ENCODE measurements around the gene CASQ2. TPM values are rescaled to one million over a fixed set of nuclear protein-coding genes. Genes with fewer than 3 reads are reported as not detected.

Gene CASQ2
- total RNA-seq, 2 experiments from 2014 or later: not detected

DNA sequence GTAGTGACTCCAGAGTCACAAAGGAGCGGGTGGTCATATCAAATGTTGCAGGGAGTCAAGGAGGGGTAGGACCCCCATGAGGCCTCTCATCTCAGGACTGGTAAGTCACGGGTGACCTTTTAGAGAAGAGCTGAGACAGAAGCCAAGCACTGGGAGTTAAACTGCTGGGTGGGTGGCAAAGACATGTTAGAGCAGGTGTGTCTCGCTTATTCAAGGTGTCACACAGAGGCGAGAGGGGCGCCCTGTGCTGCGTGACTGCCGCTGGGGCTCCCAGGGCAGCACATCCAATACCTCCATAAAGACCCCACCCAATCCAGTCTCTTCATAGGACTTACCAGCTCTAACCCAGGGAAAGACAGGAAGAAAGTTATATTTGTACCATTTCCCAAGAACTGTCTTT, 15.2 kb downstream of the CASQ2 start:
- CTCF ChIA-PET: interaction anchor here (0.9 kb wide), 1 partner anchor 47 kb away, joined by 3 read pairs; no protein-coding TSS in a partner anchor
- Mint-ChIP-seq H3K9me3 (no peaks in the 10 kb centered on the region), H3K27me3 (ENCODE audit: low read depth) (peaks cover 9% of the 10 kb centered on the region), H3K4me1 (ENCODE audit: low read depth) (no peaks in the 10 kb centered on the region), H3K4me3 (no peak overlapping the region), H3K36me3 (ENCODE audit: low read depth) (no peaks in the 10 kb centered on the region), H3K27ac (no peak overlapping the region)
- intact Hi-C loops (cut with micrococcal nuclease): no loop called here
- no peak for DNase-seq

GRCh38 chr1:115748401-115749150, 19.9 kb downstream of the CASQ2 start:
- DNase-seq: no peak
- intact Hi-C loops (cut with micrococcal nuclease): no loop called here
- Mint-ChIP-seq H3K9me3 (no peaks in the 10 kb centered on the region), H3K4me3 (no peak overlapping the region), H3K27ac (no peak overlapping the region), H3K27me3 (ENCODE audit: low read depth) (peaks cover 14% of the 10 kb centered on the region), H3K4me1 (ENCODE audit: low read depth) (no peaks in the 10 kb centered on the region), H3K36me3 (ENCODE audit: low read depth) (no peaks in the 10 kb centered on the region)
- CTCF ChIA-PET: interaction anchor here (0.6 kb wide), 2 partner anchors 16 to 350 kb away, joined by 3 read pairs; no protein-coding TSS in a partner anchor

DNA sequence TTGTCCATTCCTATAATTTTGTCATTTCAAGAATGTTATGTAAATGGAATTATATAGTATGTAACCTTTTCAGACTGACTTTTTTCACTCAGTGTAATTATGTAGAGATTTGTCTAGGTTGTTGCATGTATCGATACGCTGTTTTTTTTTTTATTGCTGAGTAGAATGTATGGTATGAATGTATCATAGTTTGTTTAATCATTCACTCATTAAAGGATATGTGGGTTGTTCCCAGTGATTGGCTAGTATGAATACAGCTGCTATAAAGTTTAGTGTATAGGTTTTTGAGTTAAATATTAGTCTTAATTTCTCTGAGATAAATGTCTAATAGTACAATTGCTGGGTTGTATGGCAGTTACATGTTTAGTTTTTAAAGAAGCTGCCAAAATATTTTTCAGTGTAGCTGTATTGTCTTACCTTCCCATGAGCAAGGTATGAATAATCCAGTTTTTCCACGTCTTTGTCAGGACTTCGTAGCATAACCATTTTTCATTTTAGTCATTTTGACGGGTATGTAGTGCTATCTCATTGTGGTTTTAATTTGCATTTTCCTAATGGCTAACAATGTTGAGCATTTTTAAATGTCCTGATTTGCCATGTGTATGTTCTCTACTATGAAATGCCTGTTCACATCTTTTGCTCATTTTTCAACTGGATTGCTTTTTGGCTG, 22.4 kb downstream of the CASQ2 start:
- H3K27me3 Mint-ChIP-seq (ENCODE audit: low read depth): peaks cover 12% of the 10 kb centered on the region
- H3K9me3 Mint-ChIP-seq: no peaks in the 10 kb centered on the region
- intact Hi-C loops (cut with micrococcal nuclease): no loop called here
- no peak for DNase-seq
- no peak overlapping the region for H3K4me3 Mint-ChIP-seq
- no peak overlapping the region for H3K27ac Mint-ChIP-seq
- CTCF ChIA-PET: no interaction called here
- no peaks in the 10 kb centered on the region for H3K36me3 Mint-ChIP-seq (ENCODE audit: low read depth)
- no peaks in the 10 kb centered on the region for H3K4me1 Mint-ChIP-seq (ENCODE audit: low read depth)

DNA sequence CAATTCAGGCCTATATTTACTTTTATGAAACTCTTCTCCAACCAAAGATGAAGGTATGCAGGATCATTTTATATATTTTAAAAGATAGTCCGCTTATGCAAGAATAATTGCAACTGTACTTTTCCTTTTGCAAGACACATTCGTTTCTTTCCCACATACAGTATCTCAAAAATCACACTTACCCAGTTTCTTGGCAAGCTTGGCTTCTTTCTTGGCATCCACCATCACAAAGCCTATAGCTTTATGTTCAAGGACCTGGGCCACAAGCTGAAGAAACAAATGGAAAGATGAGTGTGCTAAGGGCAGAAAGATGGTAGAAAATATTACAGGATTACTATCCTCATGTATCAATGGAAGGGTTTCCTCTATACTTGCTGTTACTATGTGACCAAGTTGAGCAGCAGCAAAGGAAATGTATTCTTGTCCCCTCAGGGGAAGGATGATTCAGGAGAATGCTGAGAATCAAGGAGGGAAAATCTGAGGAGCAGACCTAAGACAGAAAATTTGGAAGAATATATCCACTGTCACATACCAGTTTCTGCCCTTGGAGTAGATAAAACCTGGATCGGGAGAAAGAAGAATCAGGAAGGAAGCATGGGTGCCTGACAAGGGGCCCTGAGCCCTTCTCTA, 23.8 kb downstream of the CASQ2 start:
- Mint-ChIP-seq H3K27me3 (ENCODE audit: low read depth) (peaks cover 9% of the 10 kb centered on the region), H3K9me3 (no peaks in the 10 kb centered on the region), H3K4me1 (ENCODE audit: low read depth) (no peaks in the 10 kb centered on the region), H3K27ac (no peak overlapping the region), H3K4me3 (no peak overlapping the region), H3K36me3 (ENCODE audit: low read depth) (no peaks in the 10 kb centered on the region)
- DNase-seq: no peak
- intact Hi-C loops (cut with micrococcal nuclease): no loop called here
- CTCF ChIA-PET: no interaction called here

- Mint-ChIP-seq H3K36me3 (ENCODE audit: low read depth) (no peaks in the 10 kb centered on the region), H3K4me1 (ENCODE audit: low read depth) (no peaks in the 10 kb centered on the region), H3K9me3 (no peaks in the 10 kb centered on the region), H3K27ac (no peak overlapping the region), H3K27me3 (ENCODE audit: low read depth) (no peaks in the 10 kb centered on the region), H3K4me3 (no peak overlapping the region)
- DNase-seq: no peak
- intact Hi-C loops (cut with micrococcal nuclease): no loop called here
- CTCF ChIA-PET: no interaction called here
Observed at GRCh38 chr1:115740811-115741210, 27.7 kb downstream of the CASQ2 start.

- Mint-ChIP-seq H3K4me3 (no peak overlapping the region), H3K27me3 (ENCODE audit: low read depth) (no peaks in the 10 kb centered on the region), H3K4me1 (ENCODE audit: low read depth) (no peaks in the 10 kb centered on the region), H3K9me3 (no peaks in the 10 kb centered on the region), H3K36me3 (ENCODE audit: low read depth) (no peaks in the 10 kb centered on the region), H3K27ac (no peak overlapping the region)
- CTCF ChIA-PET: no interaction called here
- intact Hi-C loops (cut with micrococcal nuclease): no loop called here
- no peak for DNase-seq
Observed at GRCh38 chr1:115732316-115732715, 36.2 kb downstream of the CASQ2 start.

GRCh38 chr1:115729756-115730155, 38.8 kb downstream of the CASQ2 start:
- Mint-ChIP-seq H3K4me1 (ENCODE audit: low read depth) (no peaks in the 10 kb centered on the region), H3K4me3 (no peak overlapping the region), H3K9me3 (no peaks in the 10 kb centered on the region), H3K27ac (no peak overlapping the region), H3K27me3 (ENCODE audit: low read depth) (no peaks in the 10 kb centered on the region), H3K36me3 (ENCODE audit: low read depth) (no peaks in the 10 kb centered on the region)
- intact Hi-C loops (cut with micrococcal nuclease): no loop called here
- no peak for DNase-seq
- CTCF ChIA-PET: no interaction called here

DNA sequence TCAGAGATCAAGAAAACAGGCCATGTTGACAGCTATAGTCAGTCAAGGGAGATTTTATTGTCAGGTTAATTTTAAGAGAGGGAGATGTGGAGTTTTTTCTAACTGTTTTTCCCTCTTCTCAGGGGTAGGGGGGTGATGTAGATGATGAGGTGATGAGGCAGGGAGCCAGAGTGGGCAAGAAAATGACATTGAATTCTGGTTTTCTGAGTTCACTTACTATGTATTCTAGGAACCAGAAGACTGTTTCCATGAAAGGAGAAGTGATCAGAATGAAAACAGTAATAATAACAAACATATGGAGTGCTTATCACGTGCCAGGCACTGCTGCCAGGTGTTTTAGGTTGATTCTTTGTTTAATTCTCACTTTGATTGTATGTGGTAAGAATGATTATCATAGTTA, 40.2 kb downstream of the CASQ2 start:
- Mint-ChIP-seq H3K4me3 (no peak overlapping the region), H3K4me1 (ENCODE audit: low read depth) (no peaks in the 10 kb centered on the region), H3K27me3 (ENCODE audit: low read depth) (no peaks in the 10 kb centered on the region), H3K27ac (no peak overlapping the region), H3K9me3 (no peaks in the 10 kb centered on the region), H3K36me3 (ENCODE audit: low read depth) (no peaks in the 10 kb centered on the region)
- DNase-seq: no peak
- intact Hi-C loops (cut with micrococcal nuclease): no loop called here
- CTCF ChIA-PET: no interaction called here

DNA sequence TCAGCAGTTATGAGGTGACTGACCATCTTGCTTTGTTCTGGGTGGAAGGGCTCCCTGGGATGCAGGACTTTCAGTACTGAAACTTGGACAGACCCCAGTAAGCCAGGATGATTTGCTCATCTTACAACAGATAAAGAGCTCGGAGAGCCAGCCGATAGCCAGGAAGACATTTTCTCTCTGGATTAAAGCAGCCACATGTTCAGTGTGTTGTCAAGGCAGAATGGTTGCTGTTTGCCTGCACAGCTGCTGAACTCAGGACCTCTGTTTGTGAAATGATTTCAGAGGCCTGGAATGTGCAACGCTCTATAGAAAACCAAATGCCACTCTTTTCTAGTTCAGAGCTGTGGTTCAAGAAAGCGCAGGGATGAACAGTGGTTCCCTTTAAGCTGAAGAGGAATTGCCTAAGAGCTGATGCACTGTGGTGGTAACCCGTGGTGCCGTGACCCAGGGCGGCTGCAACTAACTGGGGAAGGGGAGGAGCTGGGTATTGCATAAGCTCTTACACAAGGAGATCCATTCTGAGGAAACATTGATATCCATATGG, 40.7 kb downstream of the CASQ2 start:
- no peaks in the 10 kb centered on the region for H3K27me3 Mint-ChIP-seq (ENCODE audit: low read depth)
- no peaks in the 10 kb centered on the region for H3K36me3 Mint-ChIP-seq (ENCODE audit: low read depth)
- no peaks in the 10 kb centered on the region for H3K9me3 Mint-ChIP-seq
- intact Hi-C loops (cut with micrococcal nuclease): no loop called here
- no peak overlapping the region for H3K4me3 Mint-ChIP-seq
- H3K4me1 Mint-ChIP-seq (ENCODE audit: low read depth): no peaks in the 10 kb centered on the region
- DNase-seq: no peak
- H3K27ac Mint-ChIP-seq: no peak overlapping the region
- CTCF ChIA-PET: no interaction called here

- intact Hi-C loops (cut with micrococcal nuclease): no loop called here
- no peaks in the 10 kb centered on the region for H3K36me3 Mint-ChIP-seq (ENCODE audit: low read depth)
Observed at GRCh38 chr1:115726570-115726969, 41.9 kb downstream of the CASQ2 start.

DNA sequence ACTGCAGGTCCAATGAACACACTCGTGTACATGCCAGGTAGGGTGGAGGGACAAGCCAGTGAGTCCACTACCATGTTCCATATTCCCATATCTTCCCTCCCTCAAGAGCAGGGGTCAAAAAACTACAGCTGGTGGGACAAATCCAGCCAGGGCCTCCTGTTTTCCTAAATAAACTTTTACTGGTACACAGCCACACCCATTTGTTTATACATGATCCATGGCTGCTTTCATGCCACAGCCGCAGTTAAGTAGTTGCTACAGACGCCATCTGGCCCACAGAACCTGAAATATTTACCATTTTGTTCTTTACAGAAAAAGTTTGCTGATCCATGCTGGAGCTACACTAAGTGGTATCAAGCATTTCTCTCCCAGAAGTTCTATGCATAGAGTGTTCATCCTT, 42.4 kb downstream of the CASQ2 start:
- no peaks in the 10 kb centered on the region for H3K36me3 Mint-ChIP-seq (ENCODE audit: low read depth)
- no peak for DNase-seq
- CTCF ChIA-PET: no interaction called here
- intact Hi-C loops (cut with micrococcal nuclease): no loop called here
- H3K27ac Mint-ChIP-seq: no peak overlapping the region
- no peak overlapping the region for H3K4me3 Mint-ChIP-seq
- no peaks in the 10 kb centered on the region for H3K9me3 Mint-ChIP-seq
- no peaks in the 10 kb centered on the region for H3K27me3 Mint-ChIP-seq (ENCODE audit: low read depth)
- H3K4me1 Mint-ChIP-seq (ENCODE audit: low read depth): no peaks in the 10 kb centered on the region

More at GRCh38 chr1:115726570-115726969, 41.9 kb downstream of the CASQ2 start:
- no peak for DNase-seq
- no peaks in the 10 kb centered on the region for H3K27me3 Mint-ChIP-seq (ENCODE audit: low read depth)
- no peaks in the 10 kb centered on the region for H3K9me3 Mint-ChIP-seq
- no peak overlapping the region for H3K27ac Mint-ChIP-seq
- CTCF ChIA-PET: no interaction called here
- H3K4me1 Mint-ChIP-seq (ENCODE audit: low read depth): no peaks in the 10 kb centered on the region
- no peak overlapping the region for H3K4me3 Mint-ChIP-seq

GRCh38 chr1:115725600-115725999, 42.9 kb downstream of the CASQ2 start:
- H3K4me1 Mint-ChIP-seq (ENCODE audit: low read depth): no peaks in the 10 kb centered on the region
- H3K4me3 Mint-ChIP-seq: no peak overlapping the region
- no peaks in the 10 kb centered on the region for H3K27me3 Mint-ChIP-seq (ENCODE audit: low read depth)
- intact Hi-C loops (cut with micrococcal nuclease): no loop called here
- CTCF ChIA-PET: no interaction called here
- DNase-seq: no peak
- no peaks in the 10 kb centered on the region for H3K9me3 Mint-ChIP-seq
- H3K27ac Mint-ChIP-seq: no peak overlapping the region
- H3K36me3 Mint-ChIP-seq (ENCODE audit: low read depth): no peaks in the 10 kb centered on the region

GRCh38 chr1:115723756-115724155, 44.8 kb downstream of the CASQ2 start:
- no peak overlapping the region for H3K27ac Mint-ChIP-seq
- no peak overlapping the region for H3K4me3 Mint-ChIP-seq
- H3K9me3 Mint-ChIP-seq: no peaks in the 10 kb centered on the region
- CTCF ChIA-PET: no interaction called here
- H3K36me3 Mint-ChIP-seq (ENCODE audit: low read depth): no peaks in the 10 kb centered on the region
- DNase-seq: no peak
- intact Hi-C loops (cut with micrococcal nuclease): no loop called here
- no peaks in the 10 kb centered on the region for H3K27me3 Mint-ChIP-seq (ENCODE audit: low read depth)
- H3K4me1 Mint-ChIP-seq (ENCODE audit: low read depth): no peaks in the 10 kb centered on the region

All from activated naive CD4-positive, alpha-beta T cell treated with anti-CD3 and anti-CD28 coated beads for 36 hours (primary cell).